NB4 (cell line): ENCODE measurements around the gene PRRT1.

Experiments
- DNase-seq: peaks from one replicate; pipeline ENCODE4 v3.0.0; 2010; ENCODE audit warnings: low read depth
- H3K4me3 ChIP-seq: one replicate; pipeline ENCODE4 v1.5.1; 2011; ENCODE audit warnings: mild to moderate bottlenecking, low read depth, low read length, moderate library complexity
- MYC ChIP-seq: IDR thresholded peaks from 2 replicates; pipeline ENCODE4 v1.6.1; 2011; ENCODE audit warnings: low read depth, low read length
- POLR2A ChIP-seq: IDR thresholded peaks from 2 replicates; pipeline ENCODE4 v1.6.1; 2011; ENCODE audit warnings: mild to moderate bottlenecking; ENCODE audit not compliant: insufficient read length; ENCODE audit errors: extremely low read depth
- TF ChIP-seq, protein P1 (sequence below): IDR thresholded peaks from one replicate; pipeline ENCODE4 v1.5.1; 2012; ENCODE audit warnings: low read depth, low read length
- TF ChIP-seq, protein P2 (sequence below): IDR thresholded peaks from 2 replicates; pipeline ENCODE4 v1.6.1; 2011; ENCODE audit warnings: low read depth, low read length

Gene PRRT1

DNA sequence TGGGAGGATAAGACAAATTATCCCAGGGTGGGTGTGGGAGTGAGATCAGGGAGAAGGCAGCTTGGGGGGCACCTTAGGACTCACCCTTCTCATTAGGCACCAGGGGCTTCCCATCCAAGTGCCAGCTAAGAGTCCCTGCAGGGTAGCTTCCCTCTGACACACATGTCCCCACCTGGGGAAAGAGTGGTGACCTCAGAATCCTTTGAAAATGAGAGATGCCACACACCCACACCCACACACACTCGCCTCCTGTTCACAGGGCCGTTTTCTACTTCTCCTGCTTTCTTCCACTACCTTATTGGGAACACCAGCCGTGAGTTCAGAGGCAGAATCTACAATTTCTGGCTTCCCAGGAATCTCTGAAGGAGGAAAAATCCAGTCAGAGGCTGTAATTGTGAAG lies 31.3 kb upstream of the PRRT1 start:
- H3K4me3 ChIP-seq = no peak overlapping the region
- DNase-seq = no peak
- TF ChIP-seq POLR2A (no peak), MYC (no peak)
- TF ChIP-seq, protein P1, sequence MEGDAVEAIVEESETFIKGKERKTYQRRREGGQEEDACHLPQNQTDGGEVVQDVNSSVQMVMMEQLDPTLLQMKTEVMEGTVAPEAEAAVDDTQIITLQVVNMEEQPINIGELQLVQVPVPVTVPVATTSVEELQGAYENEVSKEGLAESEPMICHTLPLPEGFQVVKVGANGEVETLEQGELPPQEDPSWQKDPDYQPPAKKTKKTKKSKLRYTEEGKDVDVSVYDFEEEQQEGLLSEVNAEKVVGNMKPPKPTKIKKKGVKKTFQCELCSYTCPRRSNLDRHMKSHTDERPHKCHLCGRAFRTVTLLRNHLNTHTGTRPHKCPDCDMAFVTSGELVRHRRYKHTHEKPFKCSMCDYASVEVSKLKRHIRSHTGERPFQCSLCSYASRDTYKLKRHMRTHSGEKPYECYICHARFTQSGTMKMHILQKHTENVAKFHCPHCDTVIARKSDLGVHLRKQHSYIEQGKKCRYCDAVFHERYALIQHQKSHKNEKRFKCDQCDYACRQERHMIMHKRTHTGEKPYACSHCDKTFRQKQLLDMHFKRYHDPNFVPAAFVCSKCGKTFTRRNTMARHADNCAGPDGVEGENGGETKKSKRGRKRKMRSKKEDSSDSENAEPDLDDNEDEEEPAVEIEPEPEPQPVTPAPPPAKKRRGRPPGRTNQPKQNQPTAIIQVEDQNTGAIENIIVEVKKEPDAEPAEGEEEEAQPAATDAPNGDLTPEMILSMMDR = no peak
- TF ChIP-seq, protein P2, sequence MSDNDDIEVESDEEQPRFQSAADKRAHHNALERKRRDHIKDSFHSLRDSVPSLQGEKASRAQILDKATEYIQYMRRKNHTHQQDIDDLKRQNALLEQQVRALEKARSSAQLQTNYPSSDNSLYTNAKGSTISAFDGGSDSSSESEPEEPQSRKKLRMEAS = no peak

DNA sequence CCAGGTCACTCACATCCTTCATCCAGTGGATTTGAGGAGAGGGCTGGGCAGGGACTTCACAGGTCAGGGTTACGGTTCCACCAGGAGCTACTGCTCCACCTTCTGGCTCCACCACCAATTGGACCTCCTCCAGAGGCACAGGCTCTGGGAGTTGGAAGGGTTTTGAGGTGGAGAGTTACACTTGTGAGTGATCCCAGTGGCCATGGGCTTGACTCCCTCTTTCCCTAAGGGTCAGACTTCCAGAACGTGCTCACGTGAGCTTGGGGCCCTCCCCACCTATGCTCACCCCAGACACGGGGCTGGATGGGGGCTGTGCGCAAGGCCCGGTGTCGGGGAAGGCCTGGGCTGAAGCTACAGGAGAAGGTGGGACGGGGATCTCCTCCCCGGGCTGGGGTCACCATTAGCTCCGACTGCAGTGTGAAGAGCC lies 30.8 kb upstream of the PRRT1 start:
- no peak overlapping the region for H3K4me3 ChIP-seq
- TF ChIP-seq, protein P1 = no peak
- TF ChIP-seq POLR2A = no peak
- no peak for TF ChIP-seq MYC
- TF ChIP-seq, protein P2 = no peak
- DNase-seq = no peak

- H3K4me3 ChIP-seq = no peak overlapping the region
- TF ChIP-seq MYC = no peak
- no peak for DNase-seq
Observed at GRCh38 chr6:32181915-32182529, 30.3 kb upstream of the PRRT1 start.

GRCh38 chr6:32181148-32181702 lies 29.5 kb upstream of the PRRT1 start:
- no peak overlapping the region for H3K4me3 ChIP-seq
- no peak for DNase-seq
- TF ChIP-seq MYC (no peak), POLR2A (no peak)
- TF ChIP-seq, protein P2 = no peak
- TF ChIP-seq, protein P1 = no peak

GRCh38 chr6:32179766-32180405 lies 28.1 kb upstream of the PRRT1 start:
- no peak for DNase-seq
- TF ChIP-seq, protein P1 = no peak
- TF ChIP-seq, protein P2 = no peak
- TF ChIP-seq POLR2A = no peak
- TF ChIP-seq MYC = no peak
- H3K4me3 ChIP-seq = peak overlapping the region; percentile 96

DNA sequence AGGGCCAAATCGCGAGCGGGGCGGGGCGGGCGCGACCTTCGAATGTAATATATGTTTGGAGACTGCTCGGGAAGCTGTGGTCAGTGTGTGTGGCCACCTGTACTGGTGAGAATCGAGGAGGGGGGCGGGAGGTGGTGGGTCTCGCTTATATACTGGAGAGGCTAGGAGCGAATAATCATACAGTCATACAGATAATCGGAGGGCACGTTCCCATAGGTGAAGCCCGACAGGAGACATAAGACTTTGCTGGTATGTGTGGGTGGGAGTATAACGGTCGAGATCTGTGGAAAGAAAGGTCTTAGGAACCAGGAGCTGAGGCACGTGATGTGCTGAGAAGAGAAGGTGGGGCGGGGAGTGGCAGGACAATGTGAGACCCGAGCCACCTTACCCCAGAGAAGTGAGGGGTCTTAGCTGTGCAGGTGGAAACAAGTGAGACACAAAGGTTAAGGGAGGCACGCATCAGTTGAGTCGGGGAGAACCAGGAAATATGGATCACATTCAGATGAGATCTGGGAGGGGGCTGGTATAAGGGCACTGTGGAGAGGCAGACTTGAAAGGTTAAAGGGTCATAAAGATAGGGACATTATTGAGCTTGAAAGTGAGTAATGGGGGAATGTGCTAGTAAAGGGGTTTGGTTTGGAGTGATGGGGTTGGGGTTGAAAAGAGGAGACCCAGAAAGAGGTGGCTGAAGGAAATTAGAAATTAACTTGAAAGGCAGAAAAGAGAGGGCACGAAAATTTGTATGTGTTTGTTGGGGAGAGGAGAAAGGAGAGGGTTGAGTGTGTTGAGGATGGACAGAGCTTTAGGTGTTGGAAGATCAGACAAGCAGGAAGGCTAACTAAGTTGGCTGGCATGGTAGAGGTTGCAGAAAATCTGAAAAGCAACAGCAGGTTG lies 27.1 kb upstream of the PRRT1 start:
- H3K4me3 ChIP-seq = peak overlapping the region; percentile 96
- TF ChIP-seq, protein P2 = peak; percentile 34; the same call in 1 of the 2 replicates
- peak; percentile 30; the same call in 1 of the 2 replicates for TF ChIP-seq MYC
- TF ChIP-seq, protein P1 = no peak
- no peak for TF ChIP-seq POLR2A
- DNase-seq = no peak
